NCI-H748 treated with DMSO at 0.1 percent for 48 hours (cell line): ENCODE data around the gene PGAM1.
"Not testable (repeated sequence)": the region's sequence is repeated elsewhere in the genome, so short reads cannot be mapped to it uniquely, and the experiment has no call there.

ENCODE experiments used
- DNase-seq: peaks from one replicate; lab custom pipeline; 2025; lab: John Stamatoyannopoulos, UW

The PGAM1 gene

GRCh38 chr10:97407952-97408248 is 18.1 kb upstream of the PGAM1 start:
- no peak for DNase-seq

DNA sequence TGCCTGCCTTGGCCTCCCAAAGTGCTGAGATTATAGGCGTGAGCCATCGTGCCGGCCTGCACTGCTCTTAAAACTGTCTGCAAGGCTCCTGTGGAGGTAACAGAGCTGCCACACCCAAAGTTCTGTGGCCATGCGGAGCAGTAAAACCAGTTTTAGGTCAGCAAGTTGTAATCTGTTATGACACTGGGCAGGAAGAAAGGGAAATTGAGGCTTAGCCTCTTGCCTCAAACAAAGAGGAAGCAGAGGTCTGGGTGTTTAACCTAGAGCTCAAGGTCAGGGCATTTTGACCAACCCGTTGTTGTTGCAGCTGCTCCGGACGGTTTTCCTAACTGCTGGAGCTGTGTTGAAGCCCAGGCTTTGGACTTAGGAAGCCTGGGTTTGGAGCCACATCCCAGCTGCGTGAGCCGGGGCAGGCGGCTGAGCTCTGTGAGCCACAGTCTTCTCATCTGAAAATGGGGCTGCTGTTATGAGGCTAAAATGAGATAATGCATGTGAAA is 17.4 kb upstream of the PGAM1 start:
- DNase-seq, result no peak

- no peak for DNase-seq
Observed at GRCh38 chr10:97411406-97411805, 14.6 kb upstream of the PGAM1 start.

DNA sequence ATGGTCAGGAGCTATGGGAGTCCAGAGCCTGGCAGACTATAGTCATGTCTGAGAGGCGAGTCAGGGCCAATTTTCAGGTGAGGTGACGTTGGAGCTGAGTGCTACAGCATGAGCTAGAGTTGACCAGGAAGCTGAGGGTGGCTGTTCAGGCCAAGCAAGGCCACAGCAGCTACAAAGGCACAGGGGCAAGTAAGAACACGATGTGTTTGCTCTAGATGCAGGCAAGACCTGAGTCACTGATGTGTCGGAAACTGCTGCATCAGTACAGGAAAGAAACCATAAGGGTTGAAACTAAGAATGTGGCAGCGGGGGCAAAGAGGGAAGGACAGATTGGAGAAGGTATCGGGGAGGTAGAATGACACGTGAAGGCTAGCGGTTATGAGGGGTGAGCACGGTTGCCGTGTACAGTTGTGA is 13.1 kb upstream of the PGAM1 start:
- no peak for DNase-seq

GRCh38 chr10:97416565-97416964 is 9.4 kb upstream of the PGAM1 start:
- no peak for DNase-seq

DNA sequence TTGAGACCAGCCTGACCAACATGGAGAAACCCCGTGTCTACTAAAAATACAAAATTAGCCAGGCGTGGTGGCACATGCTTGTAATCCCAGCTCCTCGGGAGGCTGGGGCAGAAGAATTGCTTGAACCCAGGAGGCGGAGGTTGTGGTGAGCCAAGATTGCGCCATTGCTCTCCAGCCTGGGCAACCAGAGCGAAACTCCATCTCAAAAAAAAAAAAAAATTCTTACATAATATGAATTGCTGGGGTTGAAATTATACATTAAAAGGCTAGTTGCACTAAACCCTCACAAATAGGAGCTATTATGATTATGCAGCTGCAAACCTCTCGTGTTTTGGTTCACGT is 2.3 kb upstream of the PGAM1 start:
- DNase-seq, result not testable (repeated sequence)

- no peak for DNase-seq
Observed at GRCh38 chr10:97426776-97427570, 982 bp downstream of the PGAM1 start.

DNA sequence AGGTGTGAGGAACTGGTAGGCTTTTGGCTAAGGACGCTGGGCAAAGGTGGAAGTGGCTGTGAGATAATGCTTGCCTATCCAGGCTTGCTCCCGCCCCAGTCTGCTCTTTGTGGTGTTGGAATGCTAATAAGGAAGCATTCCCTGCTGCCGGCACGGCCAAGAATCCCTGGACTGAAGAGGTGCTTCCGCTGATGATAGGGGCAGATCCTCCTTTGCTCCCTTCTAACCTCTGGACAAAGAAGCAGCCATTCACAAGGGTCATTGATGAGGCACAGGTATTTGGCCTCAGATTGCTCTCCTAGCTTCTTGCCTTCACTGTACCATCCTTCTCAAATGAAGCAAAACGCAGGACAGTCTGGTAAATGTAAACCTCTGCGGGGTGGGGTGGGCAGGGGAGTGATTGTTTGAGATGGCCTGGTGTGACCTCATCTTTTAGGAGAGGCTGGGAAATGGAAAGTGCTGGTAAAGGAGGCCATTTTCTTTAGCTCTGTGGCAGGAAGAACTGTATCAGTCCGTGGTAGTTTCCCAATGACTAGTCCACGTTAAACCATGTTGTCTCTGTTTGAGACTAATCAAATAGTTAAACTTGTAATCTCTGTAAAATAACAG is 1.7 kb downstream of the PGAM1 start:
- DNase-seq, result no peak

- DNase-seq, result no peak
Observed at GRCh38 chr10:97428572-97428981, 2.6 kb downstream of the PGAM1 start.

GRCh38 chr10:97434055-97434454 is 8.1 kb downstream of the PGAM1 start:
- DNase-seq, result no peak

- DNase-seq, result no peak
Observed at GRCh38 chr10:97434557-97434956, 8.6 kb downstream of the PGAM1 start.

DNA sequence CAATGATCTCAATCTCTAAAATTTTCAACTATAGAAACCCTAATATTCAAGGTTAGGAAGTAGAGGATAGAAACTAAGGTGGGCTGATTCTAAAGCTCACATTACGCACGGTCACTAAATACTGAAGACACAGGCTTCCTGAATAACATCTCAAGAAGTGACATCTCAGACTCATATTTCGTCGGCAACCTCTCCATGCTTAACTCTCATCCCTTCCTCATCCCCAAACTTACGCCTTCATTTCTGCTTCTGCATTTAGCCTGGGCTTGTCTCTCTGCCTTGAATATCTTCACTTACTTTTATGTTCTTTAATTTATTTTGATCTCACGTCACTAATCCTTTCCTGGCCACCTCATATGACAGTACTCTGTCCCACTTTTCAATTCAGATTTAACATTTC is 9.2 kb downstream of the PGAM1 start:
- DNase-seq, result no peak

- DNase-seq, result no peak
Observed at GRCh38 chr10:97442277-97442676, 16.3 kb downstream of the PGAM1 start.

- no peak for DNase-seq
Observed at GRCh38 chr10:97444212-97444611, 18.2 kb downstream of the PGAM1 start.

DNA sequence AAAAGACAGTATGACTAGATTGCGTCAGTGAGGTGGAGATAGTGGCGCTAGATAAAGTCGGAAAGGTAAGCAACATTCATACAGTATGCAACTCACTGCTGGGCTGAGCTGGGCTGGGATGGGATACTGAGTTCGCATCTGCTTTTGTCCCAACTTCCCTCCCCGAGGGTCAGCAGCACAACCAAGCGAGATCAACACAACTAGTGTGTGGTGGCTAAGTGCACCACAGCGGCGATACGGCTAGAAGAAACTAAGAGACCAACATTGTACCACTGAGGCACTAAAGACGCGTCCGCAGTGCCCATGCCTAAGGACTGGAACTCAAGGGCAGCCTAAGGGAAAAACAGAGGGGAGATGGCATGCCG is 19.3 kb downstream of the PGAM1 start:
- DNase-seq, result no peak

GRCh38 chr10:97445722-97446639 is 20.0 kb downstream of the PGAM1 start, which contains the start of the genes EXOSC1 and ZDHHC16:
EXOSC1 (minus strand) TSS chr10:97446006; CDS start chr10:97445985, 21 bp downstream.
ZDHHC16 (plus strand) TSS chr10:97446175; CDS start chr10:97451676, 5,501 bp downstream.
- peak; percentile 72 for DNase-seq

GRCh38 chr10:97450828-97451227 is 24.8 kb downstream of the PGAM1 start:
- no peak for DNase-seq

GRCh38 chr10:97451605-97452004 is 25.6 kb downstream of the PGAM1 start:
- DNase-seq, result no peak

DNA sequence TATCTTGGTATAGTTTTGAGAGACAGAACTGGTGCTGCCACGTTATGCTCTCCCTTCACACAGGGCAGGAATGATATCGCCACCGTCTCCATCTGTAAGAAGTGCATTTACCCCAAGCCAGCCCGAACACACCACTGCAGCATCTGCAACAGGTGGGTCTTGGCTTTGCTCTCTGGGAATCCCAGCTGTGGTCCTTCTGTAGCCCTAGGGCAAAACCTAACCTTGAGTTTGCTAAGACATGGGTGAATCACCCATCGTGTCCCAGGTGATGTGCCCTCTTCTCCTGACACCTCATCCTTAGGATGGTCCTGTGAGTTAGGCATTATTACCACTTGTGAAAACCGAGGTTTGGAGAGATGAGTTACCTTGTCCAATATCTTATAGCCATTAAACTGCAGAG is 26.4 kb downstream of the PGAM1 start:
- no peak for DNase-seq

- DNase-seq, result no peak
Observed at GRCh38 chr10:97454330-97455036, 28.5 kb downstream of the PGAM1 start.

DNA sequence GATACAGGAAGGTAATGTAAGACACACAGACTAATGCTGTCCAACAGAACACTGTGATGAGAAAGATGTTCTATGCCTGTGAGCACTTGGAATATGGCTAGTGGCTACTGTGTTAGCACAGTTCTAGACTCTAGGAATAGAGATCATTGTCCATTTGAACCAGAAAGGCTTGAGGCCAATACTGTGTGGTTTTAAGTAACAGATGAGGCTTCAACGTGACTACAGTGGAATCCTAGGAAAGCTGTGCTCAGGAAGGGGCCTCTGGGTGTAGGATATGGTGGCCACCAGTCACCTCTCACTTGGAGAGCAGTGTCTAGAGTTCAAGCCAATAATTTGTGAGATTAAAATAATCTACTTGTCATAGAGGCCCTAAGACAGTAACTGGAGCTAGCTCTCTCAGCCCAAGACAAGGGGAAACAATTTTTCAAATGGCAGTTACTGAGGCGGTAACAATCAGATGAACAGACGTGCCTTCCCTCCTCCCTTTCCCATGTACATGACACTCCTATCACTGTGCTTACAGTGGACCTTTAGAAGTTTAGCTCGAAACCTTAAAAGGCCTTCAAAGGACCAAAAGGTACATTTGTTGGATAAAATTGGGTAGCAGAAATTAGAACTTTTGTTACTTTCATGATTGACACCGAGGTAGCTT is 30.2 kb downstream of the PGAM1 start:
- DNase-seq, result no peak

GRCh38 chr10:97456686-97457065 is 30.7 kb downstream of the PGAM1 start:
- no peak for DNase-seq
